A549 (cell line): ENCODE data around the gene PANX2. TPM values are rescaled to one million over a fixed set of nuclear protein-coding genes. Genes with fewer than 3 reads are reported as not detected.
"Not testable (repeated sequence)": the region's sequence is repeated elsewhere in the genome, so short reads cannot be mapped to it uniquely, and the experiment has no call there.

Experiments
- ATAC-seq, 2 experiments: fragments of 200-7000 bp in 1 of 2; fragments of >200 bp in 1 of 2; cut with Nextera tagmentation in 1 of 2; cut with Tn5 transposase in 1 of 2; 3 replicates each; pipeline versions ENCODE4 v1.8.0 to v1.9.1; 2018 to 2020; ENCODE audit warnings: mild to moderate bottlenecking in 1 of 2, moderate library complexity in 1 of 2
- CTCF ChIA-PET: fragments of 300-600 bp; sonication (Branson Sonifier 250); formaldehyde crosslinking; extraction: SDS; loops from one replicate; lab custom pipeline; 2021; ENCODE audit warnings: antibody characterized with exemption, inconsistent platforms; lab: Yijun Ruan, JAX
- POLR2A ChIA-PET: fragments of 350-600 bp; formaldehyde crosslinking; extraction: SDS; loops from one replicate; lab custom pipeline; 2021; ENCODE audit warnings: antibody characterized with exemption, inconsistent platforms; lab: Yijun Ruan, JAX
- DNase-seq, 2 experiments: peaks; one replicate each; pipeline versions ENCODE4 v3.0.0 to v3.0.0-alpha.2; 2011 to 2016; ENCODE audit warnings: low read depth in 1 of 2, low spot score in 1 of 2
- FAIRE-seq: peaks from 2 replicates; lab custom pipeline; 2011; peaks lifted over from hg19 to GRCh38; lab: Jason Lieb, UNC
- H3K27ac ChIP-seq, 2 experiments: fragments of >200 bp; sonication (Bioruptor Twin); formaldehyde crosslinking; 3 replicates each; pipeline ENCODE4 v1.5.1; 2016 to 2017
- H3K4me1 ChIP-seq: fragments of >200 bp; sonication (Bioruptor Twin); formaldehyde crosslinking; 3 replicates; pipeline ENCODE4 v1.6.1; 2016
- H3K4me2 ChIP-seq: fragments of >200 bp; sonication (Bioruptor Twin); formaldehyde crosslinking; 3 replicates; pipeline ENCODE4 v1.6.1; 2016
- H3K4me3 ChIP-seq: fragments of >200 bp; sonication (Bioruptor Twin); formaldehyde crosslinking; 3 replicates; pipeline ENCODE4 v1.5.1; 2016
- H3K9me3 ChIP-seq: fragments of >200 bp; sonication (Bioruptor Twin); formaldehyde crosslinking; 3 replicates; pipeline ENCODE4 v1.6.1; 2016
- CBX2 ChIP-seq: fragments of 200-600 bp; sonication (generic); IDR thresholded peaks from 2 replicates; pipeline ENCODE4 v1.6.1; 2016; ENCODE audit warnings: low read depth, mild to moderate bottlenecking, borderline replicate concordance
- CBX8 ChIP-seq: fragments of 200-600 bp; sonication (generic); IDR thresholded peaks from 2 replicates; pipeline ENCODE4 v1.6.1; 2016
- ESRRA ChIP-seq: fragments of 150-350 bp; IDR thresholded peaks from 2 replicates; pipeline ENCODE4 v1.6.1; 2014; ENCODE audit warnings: mild to moderate bottlenecking, low read length, borderline replicate concordance
- FOSB ChIP-seq: fragments of 250-450 bp; sonication (Bioruptor Pico); IDR thresholded peaks from 2 replicates; pipeline ENCODE4 v1.5.0; 2020; ENCODE audit warnings: mild to moderate bottlenecking, moderate library complexity
- HDAC2 ChIP-seq: fragments of 200-600 bp; sonication (generic); IDR thresholded peaks from 2 replicates; pipeline ENCODE4 v1.6.1; 2016
- HEYL ChIP-seq: fragments of 250-450 bp; sonication (Bioruptor Pico); IDR thresholded peaks from 2 replicates; pipeline ENCODE4 v1.8.0; 2021; ENCODE audit warnings: mild to moderate bottlenecking, moderate library complexity
- HOXA7 ChIP-seq: fragments of 250-450 bp; sonication (Bioruptor Pico); IDR thresholded peaks from 2 replicates; pipeline ENCODE4 v1.5.0; 2020; ENCODE audit warnings: mild to moderate bottlenecking, moderate library complexity
- JUN ChIP-seq, 2 experiments: fragments of >200 bp; sonication (Bioruptor Twin); formaldehyde crosslinking; IDR thresholded peaks; 2 replicates in 1 of 2; 3 replicates in 1 of 2; pipeline ENCODE4 v1.6.1; 2016 to 2017
- KDM5A ChIP-seq: fragments of 200-600 bp; sonication (generic); IDR thresholded peaks from 2 replicates; pipeline ENCODE4 v1.6.1; 2016; ENCODE audit warnings: antibody characterized with exemption, mild to moderate bottlenecking
- MAZ ChIP-seq: fragments of 150-350 bp; IDR thresholded peaks from 2 replicates; pipeline ENCODE4 v1.6.1; 2014; ENCODE audit warnings: antibody characterized with exemption, low read depth, low read length, borderline replicate concordance
- NFE2L2 ChIP-seq: fragments of 150-350 bp; conservative IDR thresholded peaks from 2 replicates; pipeline ENCODE4 v1.6.1; 2014; ENCODE audit warnings: low read length
- PHF8 ChIP-seq: fragments of 200-600 bp; sonication (generic); IDR thresholded peaks from 2 replicates; pipeline ENCODE4 v1.6.1; 2016; ENCODE audit warnings: low read depth, mild to moderate bottlenecking, antibody characterized with exemption, moderate library complexity, borderline replicate concordance
- RAD21 ChIP-seq, 2 experiments: fragments of >200 bp in 1 of 2; sonication (Bioruptor Twin) in 1 of 2; formaldehyde crosslinking in 1 of 2; IDR thresholded peaks in 1 of 2; conservative IDR thresholded peaks in 1 of 2; 2 replicates in 1 of 2; 3 replicates in 1 of 2; pipeline ENCODE4 v1.6.1; 2012 to 2018; ENCODE audit warnings: inconsistent platforms in 1 of 2
- RARB ChIP-seq: fragments of 250-450 bp; sonication (Bioruptor Pico); IDR thresholded peaks from 2 replicates; pipeline ENCODE4 v1.8.0; 2021; ENCODE audit warnings: mild to moderate bottlenecking, moderate library complexity
- SREBF2 ChIP-seq: fragments of 450-650 bp; IDR thresholded peaks from 2 replicates; pipeline ENCODE4 v1.6.1; 2014; ENCODE audit warnings: mild to moderate bottlenecking, moderate library complexity
- TFCP2L1 ChIP-seq: fragments of 250-450 bp; sonication (Bioruptor Pico); IDR thresholded peaks from 2 replicates; pipeline ENCODE4 v1.5.0; 2021; ENCODE audit warnings: mild to moderate bottlenecking
- TP53 ChIP-seq: fragments of 250-450 bp; sonication (Bioruptor Pico); IDR thresholded peaks from 2 replicates; pipeline ENCODE4 v1.5.0; 2021; ENCODE audit warnings: mild to moderate bottlenecking, moderate library complexity
- ZC3H11A ChIP-seq: fragments of 450-650 bp; IDR thresholded peaks from 2 replicates; pipeline ENCODE4 v1.6.1; 2014; ENCODE audit warnings: antibody characterized with exemption, mild to moderate bottlenecking
- ZSCAN20 ChIP-seq: fragments of 250-450 bp; sonication (Bioruptor Pico); IDR thresholded peaks from 2 replicates; pipeline ENCODE4 v1.8.0; 2022; ENCODE audit warnings: mild to moderate bottlenecking, moderate library complexity
- WGBS: methylation state at CpG from one replicate; pipeline ENCODE4 v1.1.6; 2017; ENCODE audit errors: missing lambda C conversion rate; 5-methylcytosine and 5-hydroxymethylcytosine counted together
- polyA plus RNA-seq, 4 experiments: library from polyadenylated mRNA; depleted of rRNA in 3 of 4; stranded (reverse); fragments of >200 nt; fragmentation: RNase III in 1 of 4; extraction: RNeasy Plus Mini Kit Qiagen cat#74134 plus additional on column Dnase treatment in 1 of 4; gene quantifications; 2 replicates in 3 of 4; 3 replicates in 1 of 4; pipeline ENCODE4 v1.2.3, GENCODE V29; 2011 to 2017
- TF ChIP-seq, protein P1 (sequence below): IDR thresholded peaks from 2 replicates; pipeline ENCODE4 v1.6.1; 2012

PANX2 gene
- polyA plus RNA-seq, 2 of the 4 experiments (the other 2 are of a cell fraction), result 1.6 to 4.4 TPM

DNA sequence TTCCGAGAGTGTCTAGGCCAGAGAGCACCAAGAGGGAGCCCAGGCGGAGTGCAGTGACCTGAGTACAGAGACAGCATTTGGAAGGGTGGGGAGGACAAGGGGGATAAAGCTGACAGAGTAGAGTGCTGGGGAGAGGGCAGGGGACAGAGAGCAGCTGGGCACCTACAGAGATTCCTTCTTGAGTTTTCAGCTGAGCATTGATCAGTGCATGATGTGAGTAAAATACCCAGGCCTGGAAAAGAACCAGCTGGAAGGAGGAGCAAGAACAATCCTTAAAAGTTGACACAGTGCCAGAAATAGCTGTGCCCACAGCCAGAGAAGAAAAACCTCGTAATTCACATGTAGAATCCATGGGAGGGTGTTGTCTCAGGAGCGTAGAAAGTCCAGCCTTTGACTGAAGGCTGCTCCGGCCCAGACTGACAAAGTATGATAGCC, 33.9 kb upstream of the PANX2 start:
- H3K4me2 ChIP-seq, result no peak overlapping the region
- no peak overlapping the region for H3K27ac ChIP-seq
- POLR2A ChIA-PET, result no interaction called here
- DNase-seq (no peak), FAIRE-seq (no peak), ATAC-seq (no peak)
- H3K9me3 ChIP-seq, result no peaks in the 10 kb centered on the region
- H3K4me1 ChIP-seq, result peaks cover 10% of the 10 kb centered on the region; the same call in 1 of the 3 replicates
- 69% methylated on average over 5 of the region's 5 CpGs for WGBS
- no peak for TF ChIP-seq NFE2L2
- no peak for TF ChIP-seq MAZ
- no peak for TF ChIP-seq ZSCAN20 (CRISPR knock-in tag)
- no peak for TF ChIP-seq RARB (CRISPR knock-in tag)
- TF ChIP-seq TFCP2L1, result no peak
- TF ChIP-seq CBX8, result no peak
- TF ChIP-seq HOXA7, result no peak
- TF ChIP-seq HDAC2, result no peak
- TF ChIP-seq SREBF2, result no peak
- TF ChIP-seq FOSB (CRISPR knock-in tag), result no peak
- no peak for TF ChIP-seq ESRRA
- no peak for TF ChIP-seq TP53 (CRISPR knock-in tag)
- no peak for TF ChIP-seq RAD21 (conservative IDR thresholded peaks at IDR 0.05 in 1 of 2, IDR thresholded peaks at IDR 0.05 in 1 of 2)
- no peak for TF ChIP-seq JUN (IDR thresholded peaks at IDR 0.05)
- H3K4me3 ChIP-seq, result no peak overlapping the region
- CTCF ChIA-PET, result interaction anchor here (4.0 kb wide), 1 partner anchor 12 kb away, joined by 14 read pairs; no protein-coding TSS in a partner anchor

GRCh38 chr22:50137277-50137676, 33.3 kb upstream of the PANX2 start:
- H3K4me2 ChIP-seq, H3K27ac ChIP-seq, FAIRE-seq, DNase-seq, ATAC-seq, H3K4me1 ChIP-seq, H3K4me3 ChIP-seq, POLR2A ChIA-PET, H3K9me3 ChIP-seq: not testable (repeated sequence)
- 75% methylated on average over 9 of the region's 9 CpGs for WGBS
- CTCF ChIA-PET, result interaction anchor here (4.0 kb wide), 1 partner anchor 11 kb away, joined by 14 read pairs; no protein-coding TSS in a partner anchor

DNA sequence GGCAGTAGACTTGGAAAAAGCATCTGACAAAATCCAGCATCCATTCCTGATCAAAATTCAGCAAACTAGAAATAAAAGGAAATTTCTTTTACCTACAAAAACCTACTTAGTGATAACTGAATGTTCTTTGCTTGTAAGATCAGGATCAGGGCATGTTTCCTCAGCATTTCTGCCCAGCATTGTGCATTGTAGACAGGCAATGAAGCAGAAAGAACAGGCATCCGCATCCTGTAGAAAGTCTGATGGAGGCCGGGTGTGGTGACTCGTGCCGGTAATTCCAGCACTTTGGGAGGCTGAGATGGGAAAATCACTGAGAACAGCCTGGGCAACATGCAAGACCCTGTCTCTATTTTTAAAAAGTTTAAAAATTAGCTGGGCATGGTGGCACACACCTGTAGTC, 32.5 kb upstream of the PANX2 start:
- DNase-seq (no peak), ATAC-seq (no peak), FAIRE-seq (no peak)
- ChIA-PET CTCF (interaction anchor here (4.0 kb wide), 1 partner anchor 10 kb away, joined by 14 read pairs; no protein-coding TSS in a partner anchor), POLR2A (no interaction called here)
- Histone ChIP-seq H3K27ac (no peak overlapping the region), H3K9me3 (no peaks in the 10 kb centered on the region), H3K4me1 (peaks cover 10% of the 10 kb centered on the region; the same call in 1 of the 3 replicates), H3K4me3 (no peak overlapping the region), H3K4me2 (no peak overlapping the region)
- 77% methylated on average over 4 of the region's 4 CpGs for WGBS
- no peak for TF ChIP-seq ZC3H11A
- no peak for TF ChIP-seq RARB (CRISPR knock-in tag)

DNA sequence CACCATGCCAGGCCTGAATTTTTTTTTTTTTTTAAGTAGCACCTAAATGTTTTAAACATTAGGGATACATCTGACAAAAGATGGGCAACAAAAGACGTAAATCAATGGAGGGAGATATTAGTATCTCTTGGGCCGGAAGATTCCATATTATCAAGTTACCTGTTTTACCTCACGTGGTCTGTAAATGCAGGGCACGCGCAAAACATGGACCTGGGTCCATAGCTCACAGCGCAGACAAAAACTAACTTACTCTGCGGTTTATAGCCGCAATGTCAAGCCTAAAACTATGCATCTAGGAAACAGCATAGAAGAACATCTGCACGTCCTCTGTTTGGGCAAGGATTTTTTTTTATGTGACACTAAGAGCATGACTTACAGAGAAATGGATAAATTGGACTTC, 31.5 kb upstream of the PANX2 start:
- no peak overlapping the region for H3K4me2 ChIP-seq
- DNase-seq (no peak), FAIRE-seq (no peak), ATAC-seq (no peak)
- TF ChIP-seq, protein P1, sequence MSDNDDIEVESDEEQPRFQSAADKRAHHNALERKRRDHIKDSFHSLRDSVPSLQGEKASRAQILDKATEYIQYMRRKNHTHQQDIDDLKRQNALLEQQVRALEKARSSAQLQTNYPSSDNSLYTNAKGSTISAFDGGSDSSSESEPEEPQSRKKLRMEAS, result no peak
- TF ChIP-seq PHF8 (no peak), KDM5A (no peak), HEYL (CRISPR knock-in tag) (no peak), FOSB (CRISPR knock-in tag) (no peak), NFE2L2 (no peak), CBX2 (no peak), RARB (CRISPR knock-in tag) (no peak), HOXA7 (no peak)
- WGBS, result 74% methylated on average over 9 of the region's 9 CpGs
- no peak overlapping the region for H3K27ac ChIP-seq
- no peaks in the 10 kb centered on the region for H3K9me3 ChIP-seq
- peaks cover 10% of the 10 kb centered on the region; the same call in 1 of the 3 replicates for H3K4me1 ChIP-seq
- no peak overlapping the region for H3K4me3 ChIP-seq
- POLR2A ChIA-PET, result no interaction called here
- CTCF ChIA-PET, result interaction anchor here (0.8 kb wide), 1 partner anchor 103 kb away, joined by 5 read pairs; no protein-coding TSS in a partner anchor
